ENCODE results near the gene OOSP4A.
"Not testable (repeated sequence)": the region's sequence is repeated elsewhere in the genome, so short reads cannot be mapped to it uniquely, and the experiment has no call there.

The OOSP4A gene

DNA sequence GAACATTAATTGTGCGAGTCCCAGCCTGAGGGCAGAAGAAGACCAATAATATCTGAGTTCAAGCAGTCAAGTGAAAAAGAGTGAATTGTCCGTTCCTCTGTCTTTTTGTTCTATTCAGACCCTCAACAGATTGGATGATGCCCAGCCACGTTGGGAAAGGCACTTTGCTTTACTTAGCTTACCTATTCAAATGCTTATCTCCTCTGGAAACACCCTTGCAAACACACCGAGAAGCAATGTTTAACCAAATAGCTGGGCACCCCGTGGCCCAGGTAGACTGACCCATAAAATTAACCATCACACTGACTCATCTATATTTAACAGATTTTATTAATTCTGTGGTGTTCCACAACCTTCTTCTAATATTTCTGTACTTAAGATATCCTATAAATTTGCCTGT, 9.3 kb downstream of the OOSP4A start:
- DNase-seq (ENCODE audit: low read depth in 1 of 2, low spot score in 1 of 2) = no peak

DNA sequence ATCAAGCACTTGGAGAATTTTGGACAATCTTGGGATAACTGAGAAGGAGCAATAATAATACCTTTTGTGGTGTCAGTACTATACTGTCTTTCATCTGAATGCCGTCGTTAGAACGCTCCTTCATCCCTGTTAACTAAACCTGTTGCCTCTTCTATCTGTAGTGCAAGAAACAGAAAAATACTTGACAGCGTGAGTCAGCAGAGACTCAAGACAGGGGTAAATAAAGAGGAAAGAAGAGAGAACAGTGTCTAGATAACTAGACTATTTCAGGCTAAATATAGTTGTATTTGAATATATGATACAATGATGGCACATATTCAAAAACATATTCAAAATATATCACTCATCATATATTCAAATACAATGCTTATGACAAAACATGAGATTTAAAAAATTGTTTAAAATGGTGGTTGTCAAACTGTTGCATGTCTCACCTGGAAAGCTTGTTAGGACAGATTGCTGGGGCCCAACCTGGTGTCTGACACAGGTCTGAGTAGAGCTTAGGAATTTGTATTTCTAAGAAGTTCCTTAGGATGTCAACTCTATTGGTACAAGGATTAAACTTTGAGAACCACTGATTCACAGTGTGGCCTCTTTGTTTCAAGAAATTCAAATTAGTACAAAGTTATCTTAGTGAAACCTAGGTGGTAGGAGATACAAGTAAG, 17.4 kb downstream of the OOSP4A start:
- no peak for DNase-seq (ENCODE audit: low read depth in 1 of 2, low spot score in 1 of 2)

DNA sequence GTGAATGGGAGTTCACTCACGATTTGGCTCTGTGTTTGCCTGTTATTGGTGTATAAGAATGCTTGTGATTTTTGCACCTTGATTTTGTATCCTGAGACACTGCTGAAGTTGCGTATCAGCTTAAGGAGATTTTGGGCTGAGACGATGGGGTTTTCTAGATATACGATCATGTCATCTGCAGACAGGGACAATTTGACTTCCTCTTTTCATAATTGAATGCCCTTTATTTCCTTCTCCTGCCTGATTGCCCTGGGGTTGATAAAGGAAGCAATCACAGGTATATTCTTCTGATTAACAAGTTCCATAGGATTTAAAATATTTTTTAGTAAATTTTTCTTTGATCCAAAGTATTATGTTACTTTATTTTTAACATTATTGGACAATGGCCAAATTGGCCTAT, 18.2 kb downstream of the OOSP4A start:
- DNase-seq (ENCODE audit: low read depth in 1 of 2, low spot score in 1 of 2) = not testable (repeated sequence)

DNA sequence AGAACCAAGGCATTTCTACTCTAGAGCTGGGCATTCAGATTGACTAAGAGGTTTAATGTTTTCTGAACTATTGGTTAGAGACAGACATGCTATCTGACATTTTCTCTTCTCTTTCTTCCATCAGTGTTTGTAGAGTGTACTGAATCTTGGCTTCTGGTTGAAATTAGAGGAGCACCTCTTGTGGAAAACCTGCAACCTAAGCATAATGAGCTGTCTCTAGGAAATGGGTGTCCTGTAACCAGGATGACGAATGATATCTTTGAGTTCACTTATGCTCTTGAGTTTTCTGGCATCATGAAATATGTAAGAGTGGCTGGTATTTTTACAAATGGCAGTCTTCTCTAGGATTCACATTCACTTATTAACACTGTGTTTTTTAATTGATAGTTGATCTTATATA, 19.4 kb downstream of the OOSP4A start:
- DNase-seq (ENCODE audit: low read depth in 1 of 2, low spot score in 1 of 2) = no peak

DNA sequence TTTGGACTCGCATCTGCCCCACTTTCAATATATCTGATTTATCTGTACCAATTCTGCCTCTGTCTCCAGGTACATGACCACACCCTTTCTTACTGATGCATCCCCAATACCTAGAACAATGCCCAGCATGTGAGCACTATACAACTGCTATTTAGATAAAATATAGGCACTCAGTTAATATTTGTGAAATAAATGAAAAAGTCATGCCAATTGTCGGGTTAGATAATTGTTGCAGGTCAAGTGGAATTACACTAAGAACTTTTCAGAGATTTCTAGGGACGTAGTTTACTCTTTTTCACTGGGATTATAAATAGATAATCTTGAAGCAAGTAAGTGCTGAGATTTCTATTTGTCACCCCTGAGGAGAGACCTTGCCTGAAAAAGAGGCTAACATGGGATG, 20.5 kb downstream of the OOSP4A start:
- DNase-seq (ENCODE audit: low read depth in 1 of 2, low spot score in 1 of 2) = no peak

DNA sequence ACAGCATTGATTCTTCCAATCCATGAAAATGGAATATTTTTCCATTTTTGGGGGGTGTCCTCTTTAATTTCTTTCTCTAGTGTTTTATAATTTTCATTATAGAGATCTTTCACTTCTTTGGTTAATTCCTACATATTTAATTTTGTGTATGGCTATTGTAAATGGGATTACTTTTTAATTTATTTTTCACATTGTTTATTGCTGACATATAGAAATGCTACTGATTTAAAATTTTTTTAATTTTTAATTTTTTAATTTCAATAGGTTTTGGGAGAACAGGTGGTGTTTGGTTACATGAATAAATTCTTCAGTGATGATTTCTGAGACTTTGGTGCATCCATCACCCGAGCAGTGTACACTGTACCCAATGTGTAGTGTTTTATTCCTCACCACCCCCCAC, 26.6 kb downstream of the OOSP4A start:
- no peak for DNase-seq (ENCODE audit: low read depth in 1 of 2, low spot score in 1 of 2)

DNA sequence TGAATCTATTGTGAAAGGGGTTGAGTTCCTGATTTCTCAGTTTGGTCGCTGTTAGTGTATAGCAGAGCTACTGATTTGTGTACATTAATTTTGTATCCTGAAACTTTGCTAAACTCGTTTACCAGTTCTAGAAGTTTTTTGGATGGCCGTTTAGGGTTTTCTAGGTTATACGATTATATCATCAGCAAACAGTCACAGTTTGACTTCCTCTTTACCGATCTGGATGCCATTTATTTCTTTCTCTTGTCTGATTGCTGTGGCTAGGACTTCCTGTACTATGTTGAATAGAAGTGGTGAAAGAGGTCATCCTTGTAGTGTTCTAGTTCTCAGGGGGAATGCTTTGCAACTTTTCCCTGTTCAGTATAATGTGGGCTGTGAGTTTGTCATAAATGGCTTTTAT, 28.6 kb downstream of the OOSP4A start:
- no peak for DNase-seq (ENCODE audit: low read depth in 1 of 2, low spot score in 1 of 2)

DNA sequence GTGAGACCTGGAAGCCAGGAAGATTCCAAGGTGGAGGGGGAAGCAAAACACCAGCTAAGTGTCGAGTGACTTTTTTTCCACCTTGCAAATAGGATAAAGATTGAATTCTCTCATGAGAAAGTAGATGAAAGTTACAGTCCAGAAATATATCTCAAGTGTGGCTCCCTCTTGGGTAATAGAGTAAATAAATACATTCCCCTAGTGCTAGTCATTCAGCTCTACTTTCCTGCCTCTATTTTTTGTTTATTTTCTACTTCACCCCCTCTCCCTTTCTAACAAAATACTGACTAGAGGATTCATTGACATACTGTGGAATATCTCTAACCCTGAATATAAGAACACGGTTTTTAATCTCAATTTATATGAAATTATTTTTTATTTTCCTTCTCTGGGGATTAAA, 34.0 kb downstream of the OOSP4A start:
- DNase-seq (ENCODE audit: low read depth in 1 of 2, low spot score in 1 of 2) = no peak

DNA sequence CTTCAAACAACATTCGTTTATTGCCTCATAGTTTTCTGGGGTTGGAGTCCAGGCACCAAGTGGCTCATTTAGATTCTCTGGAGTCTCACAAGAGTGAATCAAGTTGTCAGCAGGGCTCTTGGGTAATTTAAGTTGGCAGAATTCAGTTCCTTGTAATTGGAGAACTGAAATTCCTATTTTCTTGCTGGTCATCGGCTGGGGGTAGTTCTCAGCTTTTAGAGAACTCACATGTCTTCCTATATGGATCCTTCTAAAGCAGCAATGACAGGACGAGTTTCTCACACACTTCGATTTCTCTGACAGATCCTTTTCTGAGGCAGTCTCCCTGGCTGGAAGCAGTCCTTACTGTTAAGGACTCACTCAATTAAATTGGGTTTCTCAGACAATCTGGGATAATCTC, 35.9 kb downstream of the OOSP4A start:
- no peak for DNase-seq (ENCODE audit: low read depth in 1 of 2, low spot score in 1 of 2)

DNA sequence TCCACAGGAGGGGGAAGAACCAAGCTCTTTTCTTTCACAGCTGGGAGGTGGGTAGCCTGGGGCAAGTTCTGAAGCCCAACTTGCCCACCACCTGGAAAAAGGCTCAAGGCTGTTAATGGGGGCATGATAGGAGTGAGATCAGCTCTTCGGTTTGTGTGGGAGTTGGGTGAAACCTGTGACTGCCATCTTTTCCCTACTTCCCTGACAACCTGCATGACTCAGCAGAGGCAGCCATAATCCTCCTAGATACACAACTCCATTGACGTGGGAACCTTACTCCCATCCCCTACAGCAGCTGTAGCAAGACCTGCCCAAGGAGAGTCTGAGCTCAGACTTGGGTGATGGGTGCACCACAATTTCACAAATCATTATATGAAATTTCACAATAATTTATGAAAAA, 39.9 kb downstream of the OOSP4A start:
- DNase-seq (ENCODE audit: low read depth in 1 of 2, low spot score in 1 of 2) = no peak

DNA sequence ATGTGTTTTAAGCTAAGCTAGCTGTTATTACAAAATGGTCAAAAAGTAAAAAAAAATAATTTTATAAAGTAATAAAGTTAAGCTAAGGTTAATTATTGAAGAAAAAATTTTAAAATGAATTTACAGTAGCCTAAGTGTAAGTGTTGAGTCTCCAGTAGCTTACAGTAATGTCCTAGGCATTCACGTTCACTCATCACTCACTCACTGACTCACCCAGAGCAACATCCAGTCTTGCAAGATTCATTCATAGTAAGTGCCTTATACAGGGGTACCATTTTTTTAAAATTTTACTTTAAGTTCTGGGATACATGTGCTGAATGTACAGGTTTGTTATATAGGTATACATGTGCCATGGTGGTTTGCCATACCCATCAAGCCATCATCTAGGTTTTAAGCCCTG, 41.5 kb downstream of the OOSP4A start:
- no peak for DNase-seq (ENCODE audit: low read depth in 1 of 2, low spot score in 1 of 2)

DNA sequence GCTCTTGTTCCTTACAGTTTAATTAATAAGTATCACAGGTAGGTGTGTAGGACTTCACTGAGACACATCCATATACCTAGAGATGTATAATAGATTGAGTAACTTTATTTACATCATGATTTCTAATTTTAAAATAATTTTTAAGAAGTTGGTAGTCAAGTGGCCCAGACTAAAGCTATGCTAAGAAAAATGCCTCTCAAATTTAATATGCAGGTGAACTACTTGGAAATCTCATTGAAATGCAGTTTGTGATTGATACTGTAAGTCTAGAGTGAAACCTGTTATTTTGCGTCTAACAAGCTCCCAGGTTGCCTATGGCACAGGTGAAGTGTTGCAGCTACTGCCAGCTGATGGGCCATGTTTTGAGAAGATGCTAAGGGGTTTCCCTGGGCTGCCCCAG, 53.0 kb downstream of the OOSP4A start, which contains the start of gene OOSP4B:
Gene OOSP4B, plus strand, starts transcription at position 301 of the 400 bp plus-strand sequence.
- DNase-seq (ENCODE audit: low read depth in 1 of 2, low spot score in 1 of 2) = no peak

DNA sequence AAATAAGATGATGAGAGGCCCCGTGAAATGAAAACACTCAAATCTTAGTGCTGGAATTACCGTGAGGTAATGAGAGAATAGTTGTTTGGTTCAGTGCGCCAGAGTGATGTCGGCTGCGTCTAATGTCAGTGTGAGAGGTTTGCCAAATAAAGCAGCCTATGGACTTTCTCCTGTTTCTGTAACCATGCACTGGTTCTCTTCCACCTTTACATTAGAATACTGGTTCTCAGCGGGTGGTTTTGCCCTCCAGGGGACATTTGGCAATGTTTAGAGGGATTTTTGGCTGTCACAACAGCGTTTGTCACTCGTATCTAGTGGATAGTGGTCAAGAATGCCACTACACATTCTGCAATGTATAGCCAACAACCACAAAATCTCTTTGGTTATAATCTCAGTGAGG, 54.2 kb downstream of the OOSP4A start:
- no peak for DNase-seq (ENCODE audit: low read depth in 1 of 2, low spot score in 1 of 2)

Data from activated CD4-positive, alpha-beta T cell treated with anti-CD3 and anti-CD28 coated beads, Interleukin-2, amount 50 U/mL, for 24 hours (primary cell).